HEK293 (cell line): Measurements from ENCODE around the gene WNT1.

Experiments used
- CTCF ChIP-seq: fragments of 450-650 bp; formaldehyde crosslinking; IDR thresholded peaks from 2 replicates; pipeline ENCODE4 v1.5.1; 2016; ENCODE audit warnings: missing biosample characterization, missing genetic modification characterization
- ELK4 ChIP-seq: IDR thresholded peaks from 2 replicates; pipeline ENCODE4 v1.6.1; 2011; ENCODE audit warnings: mild to moderate bottlenecking, low read depth, low read length, borderline replicate concordance
- MYNN ChIP-seq: fragments of 450-650 bp; formaldehyde crosslinking; IDR thresholded peaks from 2 replicates; pipeline ENCODE4 v1.5.1; 2016; ENCODE audit warnings: missing biosample characterization, missing genetic modification characterization, borderline replicate concordance
- YY2 ChIP-seq: fragments of 450-650 bp; formaldehyde crosslinking; IDR thresholded peaks from 2 replicates; pipeline ENCODE4 v1.5.1; 2016; ENCODE audit warnings: missing biosample characterization, missing genetic modification characterization
- ZBTB21 ChIP-seq: fragments of 450-650 bp; formaldehyde crosslinking; IDR thresholded peaks from 2 replicates; pipeline ENCODE4 v1.5.1; 2017; ENCODE audit warnings: missing biosample characterization, missing genetic modification characterization
- ZBTB26 ChIP-seq: fragments of 450-650 bp; formaldehyde crosslinking; optimal IDR thresholded peaks from 2 replicates; pipeline ENCODE3; 2016; ENCODE audit warnings: missing biosample characterization, mild to moderate bottlenecking, missing genetic modification characterization
- ZBTB7A ChIP-seq: fragments of 450-650 bp; formaldehyde crosslinking; IDR thresholded peaks from 2 replicates; pipeline ENCODE4 v1.5.1; 2016; ENCODE audit warnings: low read depth, missing biosample characterization, missing genetic modification characterization
- ZNF132 ChIP-seq: fragments of 450-650 bp; formaldehyde crosslinking; IDR thresholded peaks from 2 replicates; pipeline ENCODE4 v1.5.1; 2017; ENCODE audit warnings: missing biosample characterization, missing genetic modification characterization, borderline replicate concordance
- ZNF140 ChIP-seq: fragments of 450-650 bp; formaldehyde crosslinking; IDR thresholded peaks from 2 replicates; pipeline ENCODE4 v1.5.1; 2016; ENCODE audit warnings: missing biosample characterization, missing genetic modification characterization
- ZNF23 ChIP-seq: fragments of 450-650 bp; formaldehyde crosslinking; IDR thresholded peaks from 2 replicates; pipeline ENCODE4 v1.5.1; 2016; ENCODE audit warnings: missing biosample characterization, missing genetic modification characterization, borderline replicate concordance
- ZNF280C ChIP-seq: fragments of 450-650 bp; formaldehyde crosslinking; IDR thresholded peaks from 2 replicates; pipeline ENCODE4 v1.5.1; 2016; ENCODE audit warnings: missing biosample characterization, missing genetic modification characterization
- ZNF398 ChIP-seq: fragments of 450-650 bp; formaldehyde crosslinking; IDR thresholded peaks from 2 replicates; pipeline ENCODE4 v1.5.1; 2017; ENCODE audit warnings: missing biosample characterization, missing genetic modification characterization

- TF ChIP-seq ZBTB21 (tag by site-specific recombination), result no peak
- TF ChIP-seq ZBTB26 (tag by site-specific recombination), result no peak
- TF ChIP-seq ZNF398 (tag by site-specific recombination), result no peak
- TF ChIP-seq ZBTB7A, result no peak
- no peak for TF ChIP-seq ZNF140 (tag by site-specific recombination)
- TF ChIP-seq CTCF, result no peak
- no peak for TF ChIP-seq ZNF23 (tag by site-specific recombination)
- TF ChIP-seq ZNF132 (tag by site-specific recombination), result no peak
- no peak for TF ChIP-seq YY2 (tag by site-specific recombination)
- no peak for TF ChIP-seq MYNN (tag by site-specific recombination)
- TF ChIP-seq ZNF280C (tag by site-specific recombination), result no peak
- no peak for TF ChIP-seq ELK4
Measured at GRCh38 chr12:48946205-48946604, 31.9 kb upstream of the WNT1 start.
